ENCODE measurements around the gene PRKCI. TPM values are rescaled to one million over a fixed set of nuclear protein-coding genes. Genes with fewer than 3 reads are reported as not detected.
"Not testable (repeated sequence)": the region's sequence is repeated elsewhere in the genome, so short reads cannot be mapped to it uniquely, and the experiment has no call there.

The PRKCI gene
- 86.7 TPM for total RNA-seq

DNA sequence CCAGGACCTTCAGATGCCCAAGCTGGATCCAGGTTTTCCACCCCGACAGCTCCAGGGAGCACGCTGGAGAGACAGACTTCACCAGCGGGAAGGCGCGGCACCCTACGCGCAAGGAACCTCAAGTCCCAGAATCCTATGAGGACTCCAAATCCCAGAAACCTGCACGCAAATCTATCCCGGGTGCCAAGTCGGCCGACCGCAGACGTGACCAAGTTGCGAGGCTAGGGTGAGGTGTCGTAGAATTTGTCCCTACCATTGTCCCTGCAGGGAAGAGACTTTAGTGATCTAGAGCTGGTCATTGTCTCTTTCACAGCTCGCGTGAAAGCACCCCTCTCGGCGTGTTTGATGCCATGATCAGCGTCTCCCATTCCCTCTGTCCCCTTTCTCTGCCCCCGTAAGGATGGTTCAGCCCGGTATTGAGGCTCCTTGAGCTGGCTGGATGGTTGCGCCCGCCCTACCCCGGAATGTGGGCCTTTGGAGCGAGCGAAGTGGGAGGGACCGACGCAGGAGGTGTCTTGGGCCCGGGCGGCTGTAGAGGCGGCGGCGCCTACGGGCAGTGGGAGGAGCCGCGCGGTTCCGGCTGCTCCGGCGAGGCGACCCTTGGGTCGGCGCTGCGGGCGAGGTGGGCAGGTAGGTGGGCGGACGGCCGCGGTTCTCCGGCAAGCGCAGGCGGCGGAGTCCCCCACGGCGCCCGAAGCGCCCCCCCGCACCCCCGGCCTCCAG, at the start of gene PRKCI:
Gene PRKCI (plus strand): TSS at position 501 of the 723 bp plus-strand sequence. CDS start 246 bp downstream, outside the sequence.
- peak; percentile 93 for DNase-seq

- DNase-seq = no peak
Measured at GRCh38 chr3:170178651-170179050, 43.6 kb upstream of the PRKCI start.

- DNase-seq = no peak
Measured at GRCh38 chr3:170179432-170179831, 42.8 kb upstream of the PRKCI start.

GRCh38 chr3:170180079-170180907, 41.9 kb upstream of the PRKCI start:
- DNase-seq = no peak

- DNase-seq = peak; percentile 90
Measured at GRCh38 chr3:170180908-170181885, 41.0 kb upstream of the PRKCI start, which contains the start of gene PHC3. Gene PHC3 (minus strand): TSS chr3:170181733. CDS start chr3:170181715, 18 bp downstream.

DNA sequence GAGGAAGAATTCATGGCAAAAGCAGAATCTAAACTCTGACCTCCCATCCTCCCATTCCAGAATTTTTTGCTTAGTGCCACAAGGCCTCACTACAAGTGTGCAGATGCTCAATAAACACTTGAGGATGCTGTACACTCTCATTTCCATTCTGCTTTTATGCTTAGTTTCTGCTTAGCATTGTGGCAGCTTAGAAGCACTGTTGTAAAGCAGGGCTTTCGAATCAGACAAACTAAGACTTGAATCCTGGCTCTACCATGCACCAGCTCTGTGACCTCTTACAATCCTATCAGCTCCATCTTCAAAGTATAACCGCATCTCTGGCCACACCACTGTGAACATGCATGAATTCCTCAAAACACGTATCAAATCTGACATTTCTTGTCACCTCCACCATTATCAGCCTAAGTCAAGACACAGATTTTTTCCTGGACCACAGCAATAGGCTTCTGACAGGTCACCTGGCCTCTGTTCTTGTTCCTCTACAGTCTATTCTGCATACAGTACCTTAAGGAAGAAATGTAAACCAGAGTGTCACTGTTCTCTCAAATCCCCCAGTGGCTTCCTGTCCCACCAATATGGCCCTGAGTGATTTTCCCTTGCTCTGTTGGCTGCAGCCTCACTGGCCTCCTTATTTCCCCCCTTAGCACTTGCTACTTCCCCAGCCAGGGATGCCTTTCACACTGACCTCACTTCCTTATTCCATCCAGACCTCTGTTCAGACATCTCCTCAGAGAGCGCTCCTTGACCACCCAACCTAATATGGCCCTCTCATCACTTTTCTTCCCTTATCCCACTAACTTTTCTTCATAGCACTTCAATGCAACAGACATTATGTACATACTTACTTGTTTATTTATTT, 32.6 kb upstream of the PRKCI start:
- no peak for DNase-seq

DNA sequence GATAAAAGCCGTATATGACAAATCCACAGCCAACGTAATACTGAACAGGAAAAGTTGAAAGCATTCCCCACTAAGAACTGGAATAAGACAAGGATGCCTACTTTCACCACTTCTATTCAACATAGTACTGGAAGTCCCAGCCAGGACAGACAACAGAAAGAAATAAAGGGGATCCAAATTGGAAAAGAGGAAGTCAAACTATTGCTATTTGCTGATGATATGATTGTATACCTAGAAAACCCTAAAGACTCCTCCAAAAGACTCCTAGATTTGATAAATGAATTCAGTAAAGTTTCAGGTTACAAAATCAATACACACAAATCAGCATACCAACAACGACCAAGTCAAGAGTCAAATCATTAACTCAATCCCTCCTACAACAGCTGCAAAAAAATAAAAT, 26.5 kb upstream of the PRKCI start:
- not testable (repeated sequence) for DNase-seq

- DNase-seq = no peak
Measured at GRCh38 chr3:170196833-170197232, 25.4 kb upstream of the PRKCI start.

GRCh38 chr3:170200987-170201386, 21.2 kb upstream of the PRKCI start:
- DNase-seq = no peak

- no peak for DNase-seq
Measured at GRCh38 chr3:170201527-170201926, 20.7 kb upstream of the PRKCI start.

GRCh38 chr3:170203457-170203856, 18.8 kb upstream of the PRKCI start:
- DNase-seq = no peak

DNA sequence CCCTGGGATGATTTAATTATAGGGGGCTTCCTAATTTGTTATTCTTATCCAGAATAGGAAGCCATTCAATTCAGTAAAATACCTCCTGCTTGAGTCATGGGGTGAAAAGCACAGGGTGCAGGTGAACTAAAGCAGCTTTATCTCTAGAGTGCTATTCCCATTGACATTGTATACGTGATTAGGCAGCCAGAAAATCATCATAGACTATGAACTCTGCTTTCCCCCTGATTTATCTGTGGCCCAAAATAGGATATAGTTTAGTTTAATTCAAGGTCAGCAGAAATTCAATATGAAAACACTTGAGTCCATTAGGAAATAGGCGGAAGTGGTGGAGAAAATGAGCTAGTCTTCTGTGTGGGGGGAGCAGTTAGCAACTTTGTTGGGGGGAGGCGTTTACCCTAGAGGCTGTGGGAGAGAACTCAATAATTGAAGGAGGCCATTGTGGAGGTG, 18.2 kb upstream of the PRKCI start:
- DNase-seq = no peak

GRCh38 chr3:170204509-170204908, 17.7 kb upstream of the PRKCI start:
- DNase-seq = no peak

GRCh38 chr3:170205302-170205701, 16.9 kb upstream of the PRKCI start:
- DNase-seq = no peak

- not testable (repeated sequence) for DNase-seq
Measured at GRCh38 chr3:170206164-170206762, 16.0 kb upstream of the PRKCI start.

- DNase-seq = no peak
Measured at GRCh38 chr3:170207717-170208116, 14.5 kb upstream of the PRKCI start.

GRCh38 chr3:170211668-170212067, 10.6 kb upstream of the PRKCI start:
- no peak for DNase-seq

- no peak for DNase-seq
Measured at GRCh38 chr3:170219850-170220249, 2.4 kb upstream of the PRKCI start.

DNA sequence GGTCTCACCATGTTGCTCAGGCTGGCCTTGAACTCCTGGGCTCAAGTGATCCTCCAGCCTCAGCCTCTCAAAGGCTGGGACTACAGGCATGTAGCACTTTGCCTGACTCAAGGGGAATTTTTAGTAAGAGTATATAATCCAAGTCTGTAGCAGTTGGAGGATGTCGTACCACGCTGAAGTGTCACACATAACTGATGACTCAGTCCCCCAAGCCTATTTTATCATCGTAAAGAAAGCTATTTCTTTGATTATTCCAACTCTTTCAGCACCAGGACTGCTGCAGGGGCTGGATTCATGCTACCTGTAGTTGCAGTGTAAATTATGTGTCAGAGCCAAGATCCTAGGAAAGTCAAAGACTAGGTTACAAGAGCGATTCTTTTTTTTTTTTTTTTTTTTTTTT, 1.4 kb upstream of the PRKCI start:
- no peak for DNase-seq

DNA sequence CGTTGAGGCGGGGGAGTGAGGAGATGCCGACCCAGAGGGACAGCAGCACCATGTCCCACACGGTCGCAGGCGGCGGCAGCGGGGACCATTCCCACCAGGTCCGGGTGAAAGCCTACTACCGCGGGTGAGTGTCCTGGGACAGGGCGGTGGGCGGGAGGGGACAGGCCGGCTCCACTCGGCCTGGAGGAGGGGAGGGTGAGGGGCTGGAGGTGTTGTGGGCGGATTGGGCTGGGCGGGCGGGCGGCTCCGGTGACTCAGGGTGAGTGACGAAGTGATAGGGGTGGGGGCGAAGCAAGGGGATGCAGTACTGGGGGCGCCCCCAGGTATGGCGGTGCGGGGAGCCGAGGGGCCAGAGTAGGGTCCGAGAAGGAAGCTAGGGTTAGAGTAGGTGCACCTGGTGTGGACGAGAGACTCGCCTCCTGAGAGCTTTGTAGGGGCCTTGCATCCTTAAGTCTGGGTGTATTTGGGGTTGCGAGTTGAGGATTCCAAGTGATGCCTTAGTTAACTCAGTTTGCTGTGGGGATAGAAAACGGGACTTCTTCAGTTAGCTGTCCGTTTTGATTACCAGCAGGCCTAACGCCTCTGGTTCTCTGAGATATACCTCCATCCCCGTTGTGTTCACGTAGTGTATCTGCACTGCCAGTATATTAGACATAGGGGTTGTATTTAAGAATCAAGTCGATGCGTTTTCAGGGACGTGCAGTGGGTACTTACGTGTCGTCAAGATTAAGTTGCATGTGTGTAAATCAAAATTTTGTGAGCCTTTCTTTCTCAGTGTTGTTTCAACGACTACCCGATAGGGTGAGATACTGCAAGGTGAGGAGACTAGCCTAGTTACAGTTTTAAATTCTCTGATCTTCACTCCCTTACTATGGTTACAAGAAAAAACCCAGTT, 670 bp downstream of the PRKCI start:
- DNase-seq = peak; percentile 35
